ENCODE measurements around the gene ATG5.
"Not testable (repeated sequence)": the region's sequence is repeated elsewhere in the genome, so short reads cannot be mapped to it uniquely, and the experiment has no call there.

Gene ATG5

DNA sequence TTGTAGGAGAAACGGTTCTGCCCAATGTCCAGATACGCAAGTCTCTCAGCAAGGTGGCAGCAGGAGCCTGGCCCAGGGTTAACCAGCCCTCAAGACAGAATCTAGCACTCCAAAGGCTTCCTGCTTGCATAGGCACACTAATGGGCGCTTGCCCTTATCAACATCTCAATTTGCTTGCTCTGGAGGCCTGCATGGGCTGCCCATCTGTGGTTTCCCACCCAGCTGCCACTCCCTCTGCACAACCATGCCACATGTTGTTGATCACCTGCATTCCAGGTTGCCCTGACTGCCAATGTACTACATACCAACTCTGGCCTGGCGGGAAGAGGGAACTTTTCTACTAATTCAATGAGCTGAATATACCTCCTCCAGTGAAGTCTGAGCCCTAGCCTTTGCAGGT is 74.6 kb downstream of the ATG5 start:
- no peak overlapping the region for H2AFZ ChIP-seq (ENCODE audit: low read depth, low read length)
- H3K4me1 ChIP-seq (ENCODE audit: insufficient read depth, low read length): no peaks in the 10 kb centered on the region
- H3K4me3 ChIP-seq (ENCODE audit: low read length): no peak overlapping the region
- no peaks in the 10 kb centered on the region for H3K27me3 ChIP-seq (ENCODE audit: insufficient read depth, low read length)
- H3K9me3 ChIP-seq (ENCODE audit: low read length): no peaks in the 10 kb centered on the region
- peaks cover 9% of the 10 kb centered on the region for H3K36me3 ChIP-seq (ENCODE audit: insufficient read depth, low read length)

- H3K27me3 ChIP-seq (ENCODE audit: insufficient read depth, low read length): no peaks in the 10 kb centered on the region
- H3K36me3 ChIP-seq (ENCODE audit: insufficient read depth, low read length): peaks cover 9% of the 10 kb centered on the region
- H2AFZ ChIP-seq (ENCODE audit: low read depth, low read length): no peak overlapping the region
- no peaks in the 10 kb centered on the region for H3K4me1 ChIP-seq (ENCODE audit: insufficient read depth, low read length)
- H3K4me3 ChIP-seq (ENCODE audit: low read length): no peak overlapping the region
- H3K9me3 ChIP-seq (ENCODE audit: low read length): no peaks in the 10 kb centered on the region
Observed at GRCh38 chr6:106249658-106250057, 75.9 kb downstream of the ATG5 start.

DNA sequence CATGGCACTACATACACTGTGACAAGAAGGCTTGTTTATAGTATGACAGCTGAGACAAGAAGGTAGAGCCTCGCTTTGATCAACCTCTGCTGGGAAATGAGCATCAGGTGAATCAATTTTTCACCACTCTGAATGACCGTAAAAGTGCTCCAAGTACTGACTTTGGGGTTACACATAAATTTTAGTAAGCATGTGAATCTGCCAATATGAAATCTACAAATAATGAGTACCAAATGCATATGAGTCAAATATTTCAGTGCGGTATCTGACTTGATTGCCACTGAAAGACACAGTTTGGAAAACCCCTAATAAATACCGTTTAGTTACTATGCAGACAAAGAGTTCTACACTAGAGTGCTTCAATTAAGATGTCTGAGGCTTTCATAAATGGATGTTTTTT is 77.8 kb downstream of the ATG5 start:
- Histone ChIP-seq H3K9me3 (ENCODE audit: low read length) (no peaks in the 10 kb centered on the region), H3K4me1 (ENCODE audit: insufficient read depth, low read length) (no peaks in the 10 kb centered on the region), H2AFZ (ENCODE audit: low read depth, low read length) (no peak overlapping the region), H3K4me3 (ENCODE audit: low read length) (no peak overlapping the region), H3K36me3 (ENCODE audit: insufficient read depth, low read length) (peaks cover 9% of the 10 kb centered on the region), H3K27me3 (ENCODE audit: insufficient read depth, low read length) (no peaks in the 10 kb centered on the region)

DNA sequence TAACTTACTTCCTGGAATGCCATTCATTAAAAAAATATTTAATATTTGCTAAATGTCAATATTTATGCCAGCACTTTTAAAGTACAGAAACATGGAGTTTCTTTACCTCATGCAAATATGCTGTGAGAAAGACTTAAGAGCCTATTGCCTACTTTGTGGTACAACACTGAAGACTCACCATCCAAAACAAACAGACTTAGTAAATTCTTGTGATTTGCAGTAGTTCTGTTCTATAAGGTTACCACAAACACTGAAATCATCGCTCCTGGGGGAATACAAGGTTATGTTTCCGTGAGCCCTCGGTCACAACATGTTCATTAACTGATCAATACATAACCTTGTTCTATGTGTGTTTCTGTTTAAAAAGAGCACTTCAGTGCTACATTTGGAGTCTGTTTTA is 78.3 kb downstream of the ATG5 start:
- no peak overlapping the region for H2AFZ ChIP-seq (ENCODE audit: low read depth, low read length)
- no peak overlapping the region for H3K4me3 ChIP-seq (ENCODE audit: low read length)
- no peaks in the 10 kb centered on the region for H3K4me1 ChIP-seq (ENCODE audit: insufficient read depth, low read length)
- H3K9me3 ChIP-seq (ENCODE audit: low read length): no peaks in the 10 kb centered on the region
- peaks cover 9% of the 10 kb centered on the region for H3K36me3 ChIP-seq (ENCODE audit: insufficient read depth, low read length)
- H3K27me3 ChIP-seq (ENCODE audit: insufficient read depth, low read length): no peaks in the 10 kb centered on the region

DNA sequence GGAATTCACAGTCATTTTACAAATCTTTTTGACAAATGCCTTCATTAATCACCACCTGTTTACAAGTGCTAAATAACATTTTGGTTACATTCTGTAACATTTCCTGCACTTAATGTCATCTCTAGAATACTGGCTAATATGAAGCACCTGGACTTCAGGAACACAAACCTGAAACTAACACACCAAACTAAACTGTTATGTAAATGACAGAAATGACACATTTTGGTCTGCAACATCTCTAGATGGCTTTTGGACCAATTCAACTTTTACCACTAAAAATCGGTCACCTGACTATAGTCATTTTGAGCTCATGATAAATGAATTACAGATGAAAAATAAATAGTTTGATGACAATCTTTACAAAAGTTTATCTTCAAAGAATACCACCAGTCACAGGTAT is 80.6 kb downstream of the ATG5 start:
- Histone ChIP-seq H2AFZ (ENCODE audit: low read depth, low read length) (no peak overlapping the region), H3K4me3 (ENCODE audit: low read length) (no peak overlapping the region), H3K36me3 (ENCODE audit: insufficient read depth, low read length) (peaks cover 9% of the 10 kb centered on the region), H3K9me3 (ENCODE audit: low read length) (peaks cover 3% of the 10 kb centered on the region), H3K27me3 (ENCODE audit: insufficient read depth, low read length) (no peaks in the 10 kb centered on the region), H3K4me1 (ENCODE audit: insufficient read depth, low read length) (no peaks in the 10 kb centered on the region)

- Histone ChIP-seq H3K4me3 (ENCODE audit: low read length) (no peak overlapping the region), H3K36me3 (ENCODE audit: insufficient read depth, low read length) (peaks cover 9% of the 10 kb centered on the region), H3K27me3 (ENCODE audit: insufficient read depth, low read length) (no peaks in the 10 kb centered on the region)
Observed at GRCh38 chr6:106244521-106244920, 81.0 kb downstream of the ATG5 start.

DNA sequence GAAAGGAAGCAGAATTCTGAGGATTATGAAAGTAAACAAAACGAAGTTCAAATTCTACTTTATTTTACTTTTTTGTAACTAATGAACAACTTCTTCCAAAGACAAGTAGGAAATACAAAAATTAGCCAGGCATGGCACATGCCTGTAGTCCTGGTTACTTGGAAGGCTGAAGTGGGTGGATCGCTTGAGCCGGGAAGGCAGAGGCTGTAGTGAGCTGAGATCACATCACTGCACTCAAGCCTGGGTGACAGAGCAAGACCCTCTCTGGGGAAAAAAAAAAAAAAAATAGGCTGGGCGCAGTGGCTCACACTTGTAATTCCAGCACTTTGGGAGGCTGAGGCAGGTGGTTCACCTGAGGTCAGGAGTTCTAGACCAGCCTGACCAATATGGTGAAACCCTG is 82.3 kb downstream of the ATG5 start:
- Histone ChIP-seq H3K9me3 (ENCODE audit: low read length) (peaks cover 3% of the 10 kb centered on the region), H3K27me3 (ENCODE audit: insufficient read depth, low read length) (no peaks in the 10 kb centered on the region), H2AFZ (ENCODE audit: low read depth, low read length) (no peak overlapping the region), H3K4me3 (ENCODE audit: low read length) (no peak overlapping the region), H3K36me3 (ENCODE audit: insufficient read depth, low read length) (peaks cover 9% of the 10 kb centered on the region), H3K4me1 (ENCODE audit: insufficient read depth, low read length) (no peaks in the 10 kb centered on the region)

More at GRCh38 chr6:106244521-106244920, 81.0 kb downstream of the ATG5 start:
- Histone ChIP-seq H3K4me1 (ENCODE audit: insufficient read depth, low read length) (no peaks in the 10 kb centered on the region), H2AFZ (ENCODE audit: low read depth, low read length) (no peak overlapping the region), H3K9me3 (ENCODE audit: low read length) (peaks cover 3% of the 10 kb centered on the region)

DNA sequence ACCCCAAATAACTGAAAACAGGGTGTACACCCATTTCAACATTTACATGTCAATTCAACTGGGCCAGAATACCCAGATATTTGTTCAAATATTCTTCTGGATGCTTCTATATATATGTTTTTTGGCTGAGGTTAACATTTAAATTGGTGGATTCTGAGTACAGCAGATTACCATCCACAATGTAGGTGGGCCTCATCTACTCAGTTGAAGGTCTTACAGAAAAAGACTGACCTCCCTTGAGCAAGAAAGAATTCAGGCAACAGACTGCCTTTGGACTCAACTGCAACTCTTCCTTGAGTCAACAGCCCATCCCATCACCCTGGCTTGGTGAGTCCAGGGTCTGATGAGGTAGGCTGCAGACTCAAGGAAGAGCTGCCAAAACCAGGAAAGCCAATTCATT is 84.1 kb downstream of the ATG5 start:
- Histone ChIP-seq H2AFZ (ENCODE audit: low read depth, low read length) (no peak overlapping the region), H3K9me3 (ENCODE audit: low read length) (peaks cover 3% of the 10 kb centered on the region), H3K4me1 (ENCODE audit: insufficient read depth, low read length) (no peaks in the 10 kb centered on the region), H3K27me3 (ENCODE audit: insufficient read depth, low read length) (no peaks in the 10 kb centered on the region), H3K4me3 (ENCODE audit: low read length) (no peak overlapping the region), H3K36me3 (ENCODE audit: insufficient read depth, low read length) (no peaks in the 10 kb centered on the region)

- no peak overlapping the region for H2AFZ ChIP-seq (ENCODE audit: low read depth, low read length)
- peaks cover 3% of the 10 kb centered on the region for H3K9me3 ChIP-seq (ENCODE audit: low read length)
- peaks cover 4% of the 10 kb centered on the region for H3K36me3 ChIP-seq (ENCODE audit: insufficient read depth, low read length)
- no peak overlapping the region for H3K4me3 ChIP-seq (ENCODE audit: low read length)
- H3K27me3 ChIP-seq (ENCODE audit: insufficient read depth, low read length): no peaks in the 10 kb centered on the region
- no peaks in the 10 kb centered on the region for H3K4me1 ChIP-seq (ENCODE audit: insufficient read depth, low read length)
Observed at GRCh38 chr6:106237286-106237685, 88.3 kb downstream of the ATG5 start.

DNA sequence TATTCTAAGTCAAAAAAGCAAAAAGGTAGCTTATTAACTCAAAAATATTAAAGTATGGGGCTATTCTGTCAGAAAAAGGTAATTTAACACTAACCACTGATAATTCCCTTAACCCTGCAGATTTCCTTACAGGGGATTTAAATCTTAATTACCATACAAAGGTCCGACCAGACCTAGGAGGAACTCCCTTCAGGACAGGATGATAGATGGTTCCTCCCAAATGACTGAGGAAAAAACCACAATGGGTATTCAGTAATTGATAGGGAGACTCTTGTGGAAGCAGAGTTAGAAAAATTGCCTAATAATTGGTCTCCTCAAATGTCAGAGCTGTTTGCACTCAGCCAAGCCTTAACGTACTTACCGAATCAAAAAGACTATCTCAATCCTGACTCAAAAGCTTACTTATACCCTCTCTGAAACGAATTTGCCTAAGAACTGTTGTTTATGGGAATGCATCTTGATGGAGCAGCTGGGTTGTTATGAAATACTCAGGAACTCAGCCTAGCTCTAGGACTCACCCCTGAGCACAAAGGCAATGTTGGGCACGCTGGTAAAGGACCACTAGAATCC is 95.6 kb downstream of the ATG5 start:
- H3K36me3 ChIP-seq (ENCODE audit: insufficient read depth, low read length); H3K9me3 ChIP-seq (ENCODE audit: low read length); H3K4me3 ChIP-seq (ENCODE audit: low read length); H2AFZ ChIP-seq (ENCODE audit: low read depth, low read length); H3K4me1 ChIP-seq (ENCODE audit: insufficient read depth, low read length); H3K27me3 ChIP-seq (ENCODE audit: insufficient read depth, low read length): not testable (repeated sequence)

DNA sequence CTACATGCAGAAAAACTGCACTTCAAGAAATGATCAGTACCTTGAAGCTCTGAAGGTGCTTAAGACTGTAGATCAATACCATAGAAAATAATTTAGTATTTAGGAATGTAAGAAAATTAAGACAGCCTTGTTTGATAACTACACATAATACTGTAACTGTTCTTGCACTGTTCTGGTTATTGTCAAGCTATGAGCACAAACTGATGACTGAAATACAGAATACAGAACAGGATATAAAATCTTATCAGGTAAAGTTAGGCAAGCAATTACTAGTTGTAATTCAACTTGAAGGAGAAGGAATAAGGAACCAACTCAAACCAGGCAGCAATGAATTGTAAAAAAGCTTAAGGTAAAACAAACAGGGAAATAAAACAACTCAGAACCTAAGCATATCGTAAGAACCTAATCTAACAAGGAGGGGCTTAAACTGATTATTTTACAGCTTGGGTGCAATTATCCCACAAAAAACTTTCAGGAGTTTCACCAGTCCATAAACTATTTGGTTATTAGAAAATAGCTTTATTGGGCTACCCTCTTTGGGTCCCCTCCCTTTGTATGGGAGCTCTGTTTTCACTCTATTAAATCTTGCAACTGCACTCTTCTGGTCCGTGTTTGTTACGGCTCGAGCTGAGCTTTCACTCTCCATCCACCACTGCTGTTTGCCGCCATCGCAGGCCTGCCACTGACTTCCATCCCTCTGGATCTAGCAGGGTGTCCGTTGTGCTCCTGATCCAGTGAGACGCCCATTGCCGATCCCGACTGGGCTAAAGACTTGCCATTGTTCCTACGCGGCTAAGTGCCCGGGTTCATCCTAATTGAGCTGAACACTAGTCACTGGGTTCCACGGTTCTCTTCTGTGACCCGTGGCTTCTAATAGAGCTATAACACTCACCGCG is 97.7 kb downstream of the ATG5 start:
- Histone ChIP-seq H3K4me3 (ENCODE audit: low read length) (no peak overlapping the region), H3K4me1 (ENCODE audit: insufficient read depth, low read length) (no peaks in the 10 kb centered on the region), H2AFZ (ENCODE audit: low read depth, low read length) (no peak overlapping the region), H3K9me3 (ENCODE audit: low read length) (no peaks in the 10 kb centered on the region), H3K36me3 (ENCODE audit: insufficient read depth, low read length) (no peaks in the 10 kb centered on the region), H3K27me3 (ENCODE audit: insufficient read depth, low read length) (no peaks in the 10 kb centered on the region)

DNA sequence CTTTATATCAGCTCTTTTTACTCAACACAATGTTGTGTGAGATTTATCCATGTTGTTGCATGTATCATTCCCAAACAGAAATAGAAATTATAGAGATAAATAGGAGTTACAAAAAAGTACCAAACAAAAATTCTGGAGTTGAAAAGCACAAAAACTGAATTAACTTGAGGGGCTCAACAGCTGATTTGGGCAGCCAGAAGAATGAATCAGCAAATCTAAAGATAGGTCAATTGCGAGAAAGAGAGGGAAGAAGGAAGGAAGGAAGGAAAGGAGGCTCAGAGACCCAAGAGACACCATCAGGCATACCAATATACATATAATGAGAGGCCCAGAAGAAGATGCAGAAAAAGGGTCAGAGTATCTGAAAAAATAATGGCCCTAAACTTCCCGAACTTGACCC is 98.9 kb downstream of the ATG5 start:
- no peak overlapping the region for H2AFZ ChIP-seq (ENCODE audit: low read depth, low read length)
- H3K4me3 ChIP-seq (ENCODE audit: low read length): no peak overlapping the region
- H3K27me3 ChIP-seq (ENCODE audit: insufficient read depth, low read length): no peaks in the 10 kb centered on the region
- H3K9me3 ChIP-seq (ENCODE audit: low read length): no peaks in the 10 kb centered on the region
- H3K4me1 ChIP-seq (ENCODE audit: insufficient read depth, low read length): no peaks in the 10 kb centered on the region
- no peaks in the 10 kb centered on the region for H3K36me3 ChIP-seq (ENCODE audit: insufficient read depth, low read length)

DNA sequence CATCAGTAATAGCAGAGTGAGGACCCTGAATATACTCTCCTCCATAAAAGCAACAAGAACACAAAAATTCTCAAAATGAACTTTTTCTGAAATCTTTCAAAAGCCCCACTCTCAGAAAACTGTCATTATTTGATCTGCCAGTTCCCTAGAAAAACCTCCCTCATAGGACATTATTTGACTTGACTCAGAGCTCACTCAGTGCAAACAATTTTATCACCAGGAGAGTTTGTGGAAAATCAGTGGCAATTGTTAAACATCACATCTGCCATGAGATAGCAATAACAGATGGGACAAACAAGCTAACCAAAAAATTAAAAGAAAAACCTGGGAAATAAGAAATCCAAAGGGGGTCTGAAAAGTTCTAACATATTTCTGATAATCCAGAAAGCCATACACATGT is 100.0 kb downstream of the ATG5 start:
- H3K27me3 ChIP-seq (ENCODE audit: insufficient read depth, low read length): no peaks in the 10 kb centered on the region
- no peak overlapping the region for H2AFZ ChIP-seq (ENCODE audit: low read depth, low read length)
- H3K9me3 ChIP-seq (ENCODE audit: low read length): no peaks in the 10 kb centered on the region
- H3K36me3 ChIP-seq (ENCODE audit: insufficient read depth, low read length): no peaks in the 10 kb centered on the region
- no peak overlapping the region for H3K4me3 ChIP-seq (ENCODE audit: low read length)
- no peaks in the 10 kb centered on the region for H3K4me1 ChIP-seq (ENCODE audit: insufficient read depth, low read length)
